HT-29 (cell line): ENCODE measurements around the gene ABLIM1. TPM values are rescaled to one million over a fixed set of nuclear protein-coding genes. Genes with fewer than 3 reads are reported as not detected.

Source experiments
- DNase-seq: peaks from one replicate; pipeline ENCODE4 v3.0.0-alpha.2; 2015; ENCODE audit warnings: low spot score
- total RNA-seq: library from RNA; depleted of rRNA; stranded (reverse); fragments of >200 nt; shearing (Covaris generic); gene quantifications from 2 replicates; pipeline ENCODE4 v1.2.3, GENCODE V29; 2014

Gene ABLIM1
- total RNA-seq, 1 experiment from 2014 or later = 45.9 TPM

DNA sequence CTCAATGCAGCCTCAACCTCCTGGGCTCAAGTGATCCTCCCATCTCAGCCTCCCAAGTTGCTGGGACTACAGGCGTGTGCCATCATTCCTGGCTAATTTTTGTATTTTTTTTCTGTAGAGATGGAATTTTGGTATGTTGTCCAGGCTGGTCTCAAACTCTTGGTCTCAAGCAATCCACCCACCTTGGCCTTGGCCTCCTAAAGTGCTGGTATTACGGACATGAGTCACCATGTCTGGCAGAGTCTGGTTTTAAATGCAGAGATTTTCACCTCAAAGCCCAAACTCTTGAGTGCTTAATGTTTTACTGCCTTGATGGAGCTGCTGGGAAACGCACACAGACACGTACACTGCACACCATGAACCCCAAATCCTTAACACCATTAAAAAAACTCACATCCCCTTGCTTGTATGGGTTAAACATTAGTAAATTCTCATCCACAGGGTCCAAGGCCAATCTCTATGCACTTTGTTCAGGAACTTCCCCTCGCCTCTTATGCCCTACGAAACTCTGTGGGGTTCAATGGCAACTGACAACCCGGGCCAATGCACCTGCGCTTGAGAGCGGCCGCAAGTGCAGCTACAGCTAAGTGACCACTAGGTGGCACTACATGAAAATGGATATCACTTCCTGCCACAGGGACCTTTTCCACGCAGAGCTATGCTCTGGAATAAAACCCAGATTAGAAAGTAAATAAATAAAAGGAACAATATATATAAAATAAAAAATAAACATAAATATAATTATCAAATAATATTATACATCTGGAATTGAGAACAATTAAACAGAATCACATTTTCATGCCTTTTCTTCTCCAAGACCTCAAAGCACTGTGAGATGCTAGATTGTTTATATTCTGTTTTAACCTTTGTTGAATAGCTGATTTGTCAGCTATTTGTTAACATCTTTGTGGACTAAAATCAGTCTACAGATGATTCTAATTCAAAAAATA, 186.8 kb downstream of the ABLIM1 start:
- peak; percentile 77 for DNase-seq

DNA sequence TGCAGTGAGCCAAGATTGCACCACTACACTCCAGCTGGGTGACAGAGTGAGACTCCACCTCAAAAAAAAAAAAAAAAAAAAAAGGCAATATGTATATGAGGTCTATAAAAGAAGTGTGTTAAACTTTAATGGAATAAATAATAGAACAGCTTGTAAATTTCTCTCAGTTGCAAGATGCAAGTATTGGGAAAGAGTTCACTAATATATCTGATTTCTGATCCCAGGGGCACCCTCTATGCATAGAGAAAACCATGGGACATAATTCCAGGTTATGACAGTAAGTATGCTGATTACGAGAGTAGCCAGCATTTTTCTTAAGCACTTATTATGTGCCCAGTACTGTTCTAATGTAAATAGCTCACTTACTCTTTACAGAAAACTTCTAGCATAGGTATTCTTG, 187.7 kb downstream of the ABLIM1 start:
- DNase-seq = no peak

- DNase-seq = peak; percentile 47
Observed at GRCh38 chr10:114458955-114459354, 199.1 kb downstream of the ABLIM1 start.

DNA sequence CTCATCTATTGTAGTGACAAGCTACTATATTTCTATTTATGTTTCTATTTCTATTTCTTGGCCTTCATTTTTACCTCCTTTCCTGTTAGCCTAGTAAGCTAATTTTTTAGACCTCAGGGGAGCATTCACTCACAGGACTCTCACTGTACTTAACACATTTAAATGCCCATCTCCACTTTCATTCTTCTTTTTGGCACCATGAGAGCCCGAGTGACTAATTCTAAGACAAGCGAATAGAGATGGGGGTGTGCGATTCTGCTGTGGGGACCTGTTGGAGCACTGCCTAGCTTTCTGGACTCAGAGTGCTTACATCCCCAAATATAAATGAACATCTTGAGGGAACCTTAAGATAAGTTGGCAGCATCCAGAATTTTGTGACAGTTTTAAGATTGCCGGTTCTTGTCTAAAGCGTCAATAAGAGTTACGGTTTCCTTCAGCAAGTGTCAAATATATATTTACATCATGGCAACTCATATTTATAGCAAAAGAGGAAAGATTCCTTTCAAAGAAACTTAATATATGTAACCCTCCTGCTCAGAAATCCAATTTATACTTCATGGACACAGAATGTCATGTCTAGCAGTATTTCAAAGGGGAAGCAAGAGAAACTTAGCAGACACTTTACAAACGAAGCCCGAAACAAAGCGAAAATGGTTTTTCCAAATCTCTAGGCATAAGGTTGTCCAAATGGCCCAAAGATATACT, 199.7 kb downstream of the ABLIM1 start:
- no peak for DNase-seq

DNA sequence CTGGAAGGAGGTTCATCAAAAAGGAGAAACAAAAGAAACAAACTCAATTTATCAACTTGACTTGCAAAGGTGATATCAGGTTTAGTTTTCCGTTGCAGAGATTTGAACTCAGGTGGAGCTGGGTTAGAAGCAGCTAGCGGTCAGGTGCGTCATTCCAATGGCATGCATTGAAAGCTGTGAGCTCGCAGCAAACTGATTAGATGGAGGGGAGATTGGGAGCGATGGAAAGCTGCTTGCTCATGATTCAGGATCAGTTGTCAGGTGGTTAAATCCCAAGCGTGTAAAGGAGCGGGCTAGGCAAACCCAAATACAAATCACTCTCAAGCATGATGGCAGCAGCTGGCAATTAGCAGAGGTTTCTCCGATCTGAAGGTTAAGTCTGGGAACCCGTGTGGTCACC, 204.5 kb downstream of the ABLIM1 start:
- no peak for DNase-seq

DNA sequence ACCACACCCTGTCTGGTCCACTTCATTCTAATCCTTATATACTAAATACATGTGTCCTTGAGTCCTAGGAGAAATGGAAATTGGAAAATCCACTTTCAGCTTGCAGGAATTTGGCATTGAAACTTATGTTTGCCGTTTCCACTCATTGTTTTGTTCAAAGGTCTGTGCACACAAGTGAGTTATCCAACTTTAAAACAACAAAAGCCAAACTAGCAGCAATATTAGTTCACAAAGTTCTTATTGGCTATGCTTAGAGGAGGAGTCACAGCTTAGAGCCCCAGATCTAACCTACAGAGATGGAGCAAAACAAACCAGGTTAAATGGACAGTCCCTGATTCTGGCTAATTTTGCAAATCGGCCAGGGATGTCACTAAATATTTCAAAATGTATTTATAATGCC, 209.2 kb downstream of the ABLIM1 start:
- no peak for DNase-seq

GRCh38 chr10:114445332-114445731, 212.7 kb downstream of the ABLIM1 start:
- DNase-seq = no peak

- DNase-seq = no peak
Observed at GRCh38 chr10:114444819-114445218, 213.3 kb downstream of the ABLIM1 start.

DNA sequence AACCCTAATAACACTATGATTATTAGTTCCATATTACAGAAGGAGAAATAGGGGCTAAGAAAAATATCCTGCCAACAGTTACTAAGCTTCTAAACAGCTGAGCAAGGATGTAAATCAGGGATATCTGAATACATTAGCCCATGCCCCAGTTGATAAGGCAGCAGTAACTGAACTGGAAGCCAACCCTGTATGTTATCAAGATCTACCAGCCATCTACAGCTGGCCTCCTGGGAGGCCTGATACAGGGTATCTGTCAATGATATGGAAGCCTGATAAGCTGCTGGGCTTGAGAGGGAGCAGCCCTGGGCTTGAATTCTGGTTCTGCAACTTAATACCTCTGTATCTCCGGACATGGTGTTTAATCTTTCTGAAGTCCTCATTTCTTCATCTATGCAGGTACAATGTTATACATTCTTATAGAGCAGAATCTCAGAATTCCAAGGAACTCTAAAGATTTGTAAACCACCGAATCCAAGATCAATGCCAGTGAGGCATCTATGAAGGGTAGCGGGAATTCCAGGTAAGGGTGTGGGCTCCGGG, 215.9 kb downstream of the ABLIM1 start:
- DNase-seq = no peak

GRCh38 chr10:114441107-114441506, 217.0 kb downstream of the ABLIM1 start:
- no peak for DNase-seq

DNA sequence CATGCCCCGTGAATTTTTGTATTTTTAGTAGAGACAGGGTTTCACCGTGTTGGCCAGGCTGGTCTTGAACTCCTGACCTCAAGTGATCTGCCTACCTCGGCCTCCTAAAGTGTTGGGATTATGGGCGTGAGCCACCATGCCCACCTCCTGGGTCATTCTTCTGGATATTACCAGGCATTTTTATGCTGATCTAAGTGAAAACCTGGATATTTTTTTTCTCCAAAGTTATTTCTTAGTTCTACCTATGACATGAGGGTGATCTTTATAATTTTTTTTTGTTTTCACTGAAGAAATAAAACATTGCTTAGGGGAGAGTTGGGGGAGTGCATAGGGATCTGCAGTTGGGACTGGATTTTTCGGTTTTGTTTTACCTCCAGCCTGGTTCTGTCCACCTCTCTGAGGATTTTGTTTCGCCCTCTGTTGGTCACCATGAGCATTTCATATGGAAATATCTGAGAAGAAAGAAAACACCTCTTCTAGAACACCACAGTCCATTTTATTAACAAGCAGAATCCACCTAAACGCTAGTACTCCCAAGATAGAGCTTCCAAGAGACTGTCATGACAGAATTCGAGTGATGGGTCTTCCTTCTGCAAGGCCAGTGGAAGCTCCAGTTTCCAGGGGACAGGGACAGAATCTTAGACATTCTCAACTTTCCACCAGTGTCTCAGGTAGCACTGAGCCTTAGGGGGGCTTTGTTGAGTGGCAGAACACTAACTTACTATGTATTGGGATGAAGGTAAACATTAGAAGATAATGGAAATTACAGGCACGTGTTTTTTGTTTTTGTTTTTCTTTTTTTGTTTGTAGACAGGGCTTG, 220.4 kb downstream of the ABLIM1 start:
- peak; percentile 60 for DNase-seq

GRCh38 chr10:114436941-114437340, 221.1 kb downstream of the ABLIM1 start:
- no peak for DNase-seq

DNA sequence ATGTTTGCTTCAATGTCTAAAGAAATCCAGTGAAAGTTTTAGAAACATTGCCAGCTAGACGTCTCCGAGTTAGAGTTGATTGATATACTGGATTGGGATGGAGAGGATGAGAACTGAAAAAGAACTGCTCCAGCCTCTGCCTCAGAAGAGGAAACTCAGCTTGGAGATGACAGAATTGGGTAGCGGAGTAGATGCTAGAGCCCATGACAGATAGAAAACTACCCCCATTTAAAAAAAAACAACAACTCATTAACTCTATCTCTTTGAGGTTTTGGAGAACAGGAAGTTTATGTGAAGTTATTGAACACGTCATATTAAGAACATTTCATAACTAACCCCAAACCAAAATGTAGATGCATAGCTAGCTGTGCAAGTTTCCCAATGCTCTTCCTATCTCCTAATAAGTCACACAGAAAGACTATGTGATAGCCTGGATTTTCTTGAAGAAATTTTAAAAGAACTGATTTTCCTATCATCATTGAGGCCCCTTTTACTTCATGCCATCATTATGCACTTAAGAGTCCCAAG, 225.4 kb downstream of the ABLIM1 start:
- no peak for DNase-seq

DNA sequence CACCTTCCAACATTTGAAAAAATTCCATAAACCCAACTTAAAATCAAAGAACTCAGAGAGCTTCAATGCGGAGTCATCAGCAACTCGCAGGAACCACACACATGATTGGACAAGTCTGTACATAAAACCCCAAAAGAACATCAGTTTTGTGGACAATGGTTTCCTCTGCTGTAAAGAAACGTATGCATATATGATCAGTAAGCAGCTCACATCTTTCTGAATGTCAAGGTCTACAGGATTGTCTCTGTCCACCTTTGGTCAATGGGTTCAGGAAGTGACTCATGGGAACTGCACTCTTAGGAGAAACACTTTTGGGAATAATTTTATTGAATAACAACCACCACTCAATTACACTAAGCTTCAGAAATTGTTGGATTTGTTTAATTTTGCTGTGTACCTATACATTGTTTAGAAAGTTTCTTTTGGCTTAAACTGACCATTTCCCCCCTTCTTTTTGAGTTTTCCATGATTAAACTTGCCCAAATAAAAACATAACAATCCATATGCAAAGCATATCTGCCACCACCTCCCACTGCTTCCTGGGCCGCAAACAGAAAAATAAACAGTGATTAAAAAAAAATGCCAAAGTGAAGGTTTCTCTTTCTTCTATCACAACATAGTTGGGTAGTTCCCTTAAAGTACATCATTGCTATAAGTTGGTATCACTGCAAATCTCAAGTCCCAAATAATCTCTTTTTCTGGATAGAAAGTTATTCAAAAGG, 226.5 kb downstream of the ABLIM1 start:
- no peak for DNase-seq

DNA sequence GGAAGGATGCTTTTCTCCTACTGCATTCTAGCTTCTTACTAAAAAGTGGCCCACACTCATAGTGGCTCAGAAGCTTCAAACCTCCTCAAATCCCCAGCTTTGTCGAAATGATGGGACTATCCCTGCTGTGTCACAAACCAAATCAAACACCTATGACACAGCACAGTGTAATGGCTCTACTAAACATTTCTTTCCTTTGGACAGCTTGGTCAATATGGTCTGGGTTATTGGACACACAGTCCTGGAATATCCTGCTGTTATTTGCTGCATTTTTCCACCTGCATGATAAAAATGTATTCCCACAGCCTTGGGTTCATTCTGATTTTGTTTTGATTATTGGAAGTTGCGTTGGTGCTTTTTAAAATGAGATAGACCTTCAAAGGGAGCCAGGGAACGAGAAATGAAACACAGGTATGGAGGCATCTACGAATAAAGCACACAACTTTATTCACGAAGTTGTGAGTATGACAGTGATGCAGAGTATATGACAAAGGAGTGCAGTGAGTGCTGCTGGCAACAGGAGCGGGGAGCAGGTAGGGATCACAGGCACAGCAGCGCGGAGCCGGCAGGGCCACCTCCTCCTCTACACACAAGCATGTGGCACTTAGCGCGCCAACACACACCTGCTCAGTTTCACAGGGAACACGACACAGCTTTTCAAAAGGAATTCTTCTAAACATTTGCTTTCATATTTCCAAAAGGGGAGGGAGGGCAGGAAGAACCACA, 227.2 kb downstream of the ABLIM1 start:
- DNase-seq = no peak

DNA sequence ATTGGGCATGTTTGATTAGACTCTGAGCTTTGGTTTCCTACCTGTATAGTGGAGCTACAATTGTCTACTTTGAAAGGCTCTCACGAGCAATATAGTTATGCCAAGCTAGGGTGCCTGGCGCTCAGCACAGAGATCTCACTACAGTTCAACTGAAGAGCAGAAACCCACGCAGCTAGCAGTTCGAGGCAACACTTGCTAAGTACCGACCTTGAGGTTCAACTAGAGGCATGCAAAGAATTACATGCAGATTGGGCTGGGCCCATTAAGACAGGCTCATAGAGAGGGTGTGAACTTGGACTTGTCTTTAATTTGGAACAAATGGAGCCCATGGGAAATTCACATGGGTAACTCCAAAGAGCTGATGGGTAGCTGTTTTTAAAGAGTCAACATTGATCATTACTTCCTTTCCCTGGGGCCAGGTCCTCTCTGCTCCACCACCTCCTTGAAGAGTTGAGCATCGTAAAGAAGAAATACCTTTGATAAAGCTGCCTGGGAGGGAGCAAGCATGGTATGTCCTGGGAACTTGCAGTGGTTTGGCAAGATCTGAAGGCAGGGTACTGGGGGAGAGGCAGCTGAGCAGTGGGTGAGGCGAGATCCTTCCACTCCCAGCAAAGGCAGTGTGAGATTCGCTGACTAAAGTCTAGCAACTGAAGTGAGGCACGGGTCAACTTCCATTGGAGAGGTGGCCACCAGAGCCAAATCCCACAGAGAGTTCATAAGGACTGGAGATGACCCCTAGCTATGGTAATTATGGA, 228.3 kb downstream of the ABLIM1 start:
- DNase-seq = no peak

GRCh38 chr10:114427124-114427852, 230.8 kb downstream of the ABLIM1 start:
- DNase-seq = no peak

- DNase-seq = no peak
Observed at GRCh38 chr10:114426476-114426875, 231.6 kb downstream of the ABLIM1 start.
